ENCODE data around the gene AFP.

AFP gene

DNA sequence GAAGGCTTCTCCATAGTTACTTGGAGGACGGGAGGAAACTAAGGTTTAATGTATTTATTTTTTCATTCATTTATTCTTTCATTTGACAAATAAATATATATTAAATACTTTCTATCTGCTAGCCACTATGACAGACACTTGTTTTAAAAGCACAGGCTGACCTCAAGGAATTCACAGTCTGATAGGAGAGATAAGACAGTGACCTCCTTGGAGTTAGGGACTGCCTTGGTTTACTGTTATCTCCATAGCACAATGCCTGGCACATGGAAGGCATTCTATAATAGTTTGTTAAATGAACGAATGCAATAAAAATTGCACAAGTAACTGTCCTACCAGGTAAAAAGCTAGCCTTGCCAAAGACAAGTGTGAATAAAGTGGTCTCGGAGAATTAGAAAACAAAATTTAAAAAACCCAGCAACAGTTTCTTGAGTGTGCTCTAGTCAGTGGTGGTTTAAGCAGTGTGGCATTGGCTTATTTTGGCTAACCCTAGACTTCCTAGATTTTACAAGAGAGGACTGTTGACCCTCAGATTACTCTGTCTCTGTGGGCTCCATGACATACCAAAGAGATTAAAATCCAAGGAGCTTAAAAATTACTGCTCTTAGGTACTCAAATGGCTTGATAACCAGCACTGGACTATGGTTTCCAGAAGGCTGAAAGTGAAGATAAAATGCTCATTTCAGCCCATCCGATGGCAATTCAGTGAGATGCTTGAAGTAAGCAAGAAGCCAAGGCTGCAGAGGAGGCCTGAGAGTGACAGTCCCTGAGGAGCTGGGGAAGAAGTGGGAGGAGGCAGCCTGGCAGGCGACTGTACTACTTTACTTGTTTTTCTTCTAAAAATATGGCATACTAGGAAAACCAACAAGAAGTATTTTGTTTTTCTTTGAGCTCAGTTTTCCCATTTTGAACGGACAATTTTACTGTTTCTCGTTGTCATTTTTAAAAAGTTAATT lies 9.6 kb downstream of the AFP start:
- DNase-seq (ENCODE audit: insufficient read length, low spot score) (no peak), FAIRE-seq (no peak)
- TF ChIP-seq, protein P1, sequence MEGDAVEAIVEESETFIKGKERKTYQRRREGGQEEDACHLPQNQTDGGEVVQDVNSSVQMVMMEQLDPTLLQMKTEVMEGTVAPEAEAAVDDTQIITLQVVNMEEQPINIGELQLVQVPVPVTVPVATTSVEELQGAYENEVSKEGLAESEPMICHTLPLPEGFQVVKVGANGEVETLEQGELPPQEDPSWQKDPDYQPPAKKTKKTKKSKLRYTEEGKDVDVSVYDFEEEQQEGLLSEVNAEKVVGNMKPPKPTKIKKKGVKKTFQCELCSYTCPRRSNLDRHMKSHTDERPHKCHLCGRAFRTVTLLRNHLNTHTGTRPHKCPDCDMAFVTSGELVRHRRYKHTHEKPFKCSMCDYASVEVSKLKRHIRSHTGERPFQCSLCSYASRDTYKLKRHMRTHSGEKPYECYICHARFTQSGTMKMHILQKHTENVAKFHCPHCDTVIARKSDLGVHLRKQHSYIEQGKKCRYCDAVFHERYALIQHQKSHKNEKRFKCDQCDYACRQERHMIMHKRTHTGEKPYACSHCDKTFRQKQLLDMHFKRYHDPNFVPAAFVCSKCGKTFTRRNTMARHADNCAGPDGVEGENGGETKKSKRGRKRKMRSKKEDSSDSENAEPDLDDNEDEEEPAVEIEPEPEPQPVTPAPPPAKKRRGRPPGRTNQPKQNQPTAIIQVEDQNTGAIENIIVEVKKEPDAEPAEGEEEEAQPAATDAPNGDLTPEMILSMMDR (IDR thresholded peaks at IDR 0.05; ENCODE audit: insufficient read depth, missing control alignments) = no peak

DNA sequence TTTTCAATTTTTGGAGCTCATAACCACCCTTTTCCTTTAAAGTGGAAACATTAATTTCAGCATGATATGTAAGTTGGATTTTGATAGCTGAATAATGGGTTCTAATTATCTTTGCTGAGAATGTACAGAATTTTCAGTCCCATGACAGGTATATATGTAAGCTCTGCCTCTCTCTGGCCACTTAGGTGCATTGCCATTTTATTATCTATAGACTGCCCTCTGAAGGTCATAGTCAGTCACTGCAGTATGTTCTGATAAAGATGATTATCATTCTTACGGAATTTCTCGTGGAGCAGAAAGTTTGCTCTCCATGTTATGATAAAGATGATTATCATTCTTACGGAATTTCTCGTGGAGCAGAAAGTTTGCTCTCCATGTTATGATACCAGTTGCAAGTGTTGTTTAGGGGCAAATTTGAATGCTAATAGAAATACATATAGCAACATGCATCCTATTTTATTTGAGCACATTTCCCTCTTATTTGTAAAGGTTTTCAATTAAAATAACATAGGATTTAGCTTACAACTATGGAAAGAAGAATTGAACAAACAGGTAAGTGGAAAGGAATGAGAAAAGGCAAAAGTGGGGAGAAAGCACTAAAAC lies 10.4 kb downstream of the AFP start:
- FAIRE-seq (peak; percentile 90), DNase-seq (ENCODE audit: insufficient read length, low spot score) (no peak)
- TF ChIP-seq, protein P1 (IDR thresholded peaks at IDR 0.05; ENCODE audit: insufficient read depth, missing control alignments) = peak; percentile 80

DNA sequence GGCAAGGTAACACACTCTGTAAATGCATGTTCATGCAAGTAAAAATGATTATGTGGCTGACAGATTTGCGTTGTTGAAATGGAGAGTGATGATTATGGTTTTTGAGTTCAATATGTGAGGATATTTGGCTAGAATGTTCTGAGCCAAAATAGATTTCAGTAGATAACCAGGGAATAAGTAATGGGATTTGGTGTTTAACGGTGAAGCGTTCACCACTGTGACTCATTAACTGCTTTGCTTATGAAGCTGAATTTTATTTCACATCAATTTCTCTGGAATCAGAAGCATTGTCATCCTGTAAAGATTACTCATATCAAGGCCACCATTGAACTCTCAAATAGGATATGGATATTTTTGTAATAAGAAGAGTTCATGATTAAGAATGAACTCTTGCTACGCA lies 11.7 kb downstream of the AFP start:
- TF ChIP-seq, protein P1 (IDR thresholded peaks at IDR 0.05; ENCODE audit: insufficient read depth, missing control alignments) = no peak
- FAIRE-seq (no peak), DNase-seq (ENCODE audit: insufficient read length, low spot score) (no peak)

DNA sequence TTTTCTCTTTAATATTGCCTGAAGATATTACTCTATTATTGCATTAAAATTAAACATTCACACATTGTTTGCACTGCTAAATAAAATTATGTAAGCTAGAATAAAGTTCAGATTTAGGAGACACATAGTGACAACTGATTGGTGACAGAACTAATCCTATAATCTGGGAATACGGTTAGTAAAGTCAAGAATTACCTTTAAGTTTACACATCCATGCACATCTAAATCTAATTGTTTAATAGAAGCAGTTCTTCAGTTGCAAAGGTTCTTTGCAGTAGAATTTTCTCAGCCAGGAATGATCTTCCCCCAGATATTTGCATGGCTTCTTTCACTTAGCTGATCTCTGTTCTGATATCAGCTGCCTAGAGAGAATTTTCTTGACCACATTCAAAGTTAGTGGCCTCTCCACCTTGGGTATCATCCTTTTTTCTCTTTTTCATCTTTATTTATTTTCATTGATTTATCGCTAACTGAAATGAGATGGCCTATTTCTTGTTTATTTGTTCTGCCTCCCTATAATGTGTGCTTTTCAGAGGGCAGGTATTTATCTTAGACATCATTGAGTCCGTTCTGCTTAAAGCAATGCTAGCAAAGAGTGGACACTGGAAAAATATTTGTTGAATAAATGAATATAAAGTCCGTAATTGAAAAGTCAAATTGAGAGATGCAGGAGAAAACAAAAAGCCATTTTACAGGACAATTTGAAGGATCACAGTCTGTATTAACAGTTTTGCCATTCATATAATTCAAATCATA lies 12.6 kb downstream of the AFP start:
- TF ChIP-seq, protein P1 (IDR thresholded peaks at IDR 0.05; ENCODE audit: insufficient read depth, missing control alignments) = no peak
- no peak for FAIRE-seq
- no peak for DNase-seq (ENCODE audit: insufficient read length, low spot score)

DNA sequence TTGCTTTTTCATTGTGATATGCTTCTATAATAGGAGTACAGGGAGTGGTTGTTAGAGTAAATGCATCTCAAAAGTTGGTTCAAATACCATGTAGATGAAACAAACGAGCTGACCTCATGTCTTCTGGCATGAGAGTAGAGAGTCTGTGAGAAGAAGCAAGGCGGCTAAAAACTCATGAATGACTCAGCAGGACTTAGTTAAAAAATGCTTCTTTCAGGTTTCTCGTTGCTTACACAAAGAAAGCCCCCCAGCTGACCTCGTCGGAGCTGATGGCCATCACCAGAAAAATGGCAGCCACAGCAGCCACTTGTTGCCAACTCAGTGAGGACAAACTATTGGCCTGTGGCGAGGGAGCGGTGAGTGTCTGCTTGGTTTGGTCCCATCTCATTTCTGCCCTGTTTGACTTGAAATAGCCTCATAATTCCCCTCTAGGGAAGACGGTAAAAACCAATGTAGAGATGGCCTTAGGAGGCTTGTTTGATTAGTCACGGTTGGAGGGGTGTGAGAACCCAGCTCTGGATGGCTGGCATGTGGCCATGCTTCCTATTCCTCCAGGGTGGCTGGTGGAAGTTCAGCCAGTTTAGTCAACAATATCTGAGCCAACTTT lies 14.5 kb downstream of the AFP start:
- FAIRE-seq (no peak), DNase-seq (ENCODE audit: insufficient read length, low spot score) (no peak)

DNA sequence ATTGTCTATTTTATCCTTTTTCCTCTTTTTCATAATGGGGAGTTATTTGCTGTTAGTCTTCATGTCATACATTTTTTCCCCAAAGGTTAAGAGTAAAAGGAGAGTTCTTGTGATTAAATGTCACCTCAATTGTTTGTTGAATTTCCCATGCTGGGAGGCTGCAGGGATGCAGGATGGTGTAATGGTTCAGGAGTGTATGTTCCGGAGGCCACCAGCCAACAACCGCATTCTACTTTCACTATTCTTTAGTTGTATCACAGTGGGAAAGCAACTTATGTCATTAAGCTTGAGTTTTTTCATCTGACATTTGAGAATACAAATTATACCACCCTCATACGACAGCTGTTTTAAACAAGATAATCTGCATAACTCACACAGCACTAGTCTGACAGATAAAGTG lies 15.4 kb downstream of the AFP start:
- FAIRE-seq (no peak), DNase-seq (ENCODE audit: insufficient read length, low spot score) (no peak)
- TF ChIP-seq, protein P1 (IDR thresholded peaks at IDR 0.05; ENCODE audit: insufficient read depth, missing control alignments) = no peak

More for the DNA sequence above, 14.5 kb downstream of the AFP start:
- TF ChIP-seq, protein P1 (IDR thresholded peaks at IDR 0.05; ENCODE audit: insufficient read depth, missing control alignments) = no peak
